ENCODE measurements around the gene PSMD4.

The PSMD4 gene

DNA sequence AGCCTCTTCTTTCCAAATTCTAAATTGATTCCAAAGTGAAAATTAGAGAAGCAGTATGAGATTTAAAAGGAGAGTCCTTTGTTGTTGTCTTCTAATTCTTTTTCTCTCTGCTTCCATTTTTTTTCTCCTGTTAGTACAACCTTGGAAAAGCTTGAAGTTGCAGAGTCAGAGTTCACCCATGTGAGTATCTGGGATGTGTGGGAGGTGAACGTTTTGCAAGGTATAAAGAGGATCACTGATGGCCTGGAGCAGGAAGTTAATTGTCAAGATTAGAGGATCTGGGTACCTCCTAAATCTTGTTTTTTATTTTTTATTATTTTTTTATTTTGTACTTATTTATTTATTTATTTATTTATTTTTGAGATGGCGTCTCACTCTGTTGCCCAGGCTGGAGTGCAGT lies 7.7 kb upstream of the PSMD4 start:
- peaks cover 61% of the 10 kb centered on the region for H3K36me3 ChIP-seq
- TF ChIP-seq, protein P1, sequence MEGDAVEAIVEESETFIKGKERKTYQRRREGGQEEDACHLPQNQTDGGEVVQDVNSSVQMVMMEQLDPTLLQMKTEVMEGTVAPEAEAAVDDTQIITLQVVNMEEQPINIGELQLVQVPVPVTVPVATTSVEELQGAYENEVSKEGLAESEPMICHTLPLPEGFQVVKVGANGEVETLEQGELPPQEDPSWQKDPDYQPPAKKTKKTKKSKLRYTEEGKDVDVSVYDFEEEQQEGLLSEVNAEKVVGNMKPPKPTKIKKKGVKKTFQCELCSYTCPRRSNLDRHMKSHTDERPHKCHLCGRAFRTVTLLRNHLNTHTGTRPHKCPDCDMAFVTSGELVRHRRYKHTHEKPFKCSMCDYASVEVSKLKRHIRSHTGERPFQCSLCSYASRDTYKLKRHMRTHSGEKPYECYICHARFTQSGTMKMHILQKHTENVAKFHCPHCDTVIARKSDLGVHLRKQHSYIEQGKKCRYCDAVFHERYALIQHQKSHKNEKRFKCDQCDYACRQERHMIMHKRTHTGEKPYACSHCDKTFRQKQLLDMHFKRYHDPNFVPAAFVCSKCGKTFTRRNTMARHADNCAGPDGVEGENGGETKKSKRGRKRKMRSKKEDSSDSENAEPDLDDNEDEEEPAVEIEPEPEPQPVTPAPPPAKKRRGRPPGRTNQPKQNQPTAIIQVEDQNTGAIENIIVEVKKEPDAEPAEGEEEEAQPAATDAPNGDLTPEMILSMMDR (IDR thresholded peaks at IDR 0.05; ENCODE audit: low read depth, low read length): no peak
- DNase-seq: no peak

GRCh38 chr1:151251656-151252470 lies 2.7 kb upstream of the PSMD4 start:
- peak; percentile 73 for DNase-seq
- Histone ChIP-seq H3K9me3 (no peaks in the 10 kb centered on the region), H3K36me3 (peaks cover 15% of the 10 kb centered on the region), H3K27me3 (no peaks in the 10 kb centered on the region), H3K4me3 (ENCODE audit: low read depth, low read length) (no peak overlapping the region), H3K4me1 (peaks cover 3% of the 10 kb centered on the region)
- TF ChIP-seq, protein P1 (IDR thresholded peaks at IDR 0.05; ENCODE audit: low read depth, low read length): peak; percentile 94

More for the DNA sequence above, 7.7 kb upstream of the PSMD4 start:
- no peaks in the 10 kb centered on the region for H3K9me3 ChIP-seq
- no peaks in the 10 kb centered on the region for H3K4me1 ChIP-seq
- no peak overlapping the region for H3K4me3 ChIP-seq (ENCODE audit: low read depth, low read length)
- no peaks in the 10 kb centered on the region for H3K27me3 ChIP-seq

DNA sequence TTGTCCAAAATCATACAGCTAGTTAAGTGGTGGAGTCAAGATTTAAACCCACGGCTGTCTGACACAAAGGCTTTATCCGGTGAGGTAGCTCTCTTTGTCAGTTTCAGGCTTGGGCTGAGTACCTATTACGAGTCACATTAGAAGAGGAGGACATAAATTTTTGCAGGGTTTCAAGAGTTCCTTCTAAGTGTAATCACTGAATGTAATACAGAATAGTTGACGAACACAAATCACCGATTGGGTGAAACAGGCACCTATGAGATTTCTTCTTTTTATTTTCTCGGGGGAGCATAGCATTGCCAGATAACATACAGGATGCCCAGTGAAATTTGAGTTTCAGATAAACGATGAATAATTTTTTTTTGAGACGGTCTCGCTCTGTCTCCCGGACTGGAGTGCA lies 847 bp downstream of the PSMD4 start:
- H3K27me3 ChIP-seq: no peaks in the 10 kb centered on the region
- H3K4me1 ChIP-seq: peaks cover 3% of the 10 kb centered on the region
- no peak for DNase-seq
- peak overlapping the region; percentile 99 for H3K4me3 ChIP-seq (ENCODE audit: low read depth, low read length)
- H3K9me3 ChIP-seq: no peaks in the 10 kb centered on the region
- H3K36me3 ChIP-seq: no peaks in the 10 kb centered on the region; the same call in 1 of the 2 replicates
- TF ChIP-seq, protein P1 (IDR thresholded peaks at IDR 0.05; ENCODE audit: low read depth, low read length): no peak

GRCh38 chr1:151259351-151259750 lies 4.8 kb downstream of the PSMD4 start:
- H3K4me3 ChIP-seq (ENCODE audit: low read depth, low read length): no peak overlapping the region
- TF ChIP-seq, protein P1 (IDR thresholded peaks at IDR 0.05; ENCODE audit: low read depth, low read length): no peak
- peaks cover 21% of the 10 kb centered on the region for H3K36me3 ChIP-seq
- no peaks in the 10 kb centered on the region for H3K27me3 ChIP-seq
- no peak for DNase-seq
- H3K4me1 ChIP-seq: peaks cover 3% of the 10 kb centered on the region
- no peaks in the 10 kb centered on the region for H3K9me3 ChIP-seq

DNA sequence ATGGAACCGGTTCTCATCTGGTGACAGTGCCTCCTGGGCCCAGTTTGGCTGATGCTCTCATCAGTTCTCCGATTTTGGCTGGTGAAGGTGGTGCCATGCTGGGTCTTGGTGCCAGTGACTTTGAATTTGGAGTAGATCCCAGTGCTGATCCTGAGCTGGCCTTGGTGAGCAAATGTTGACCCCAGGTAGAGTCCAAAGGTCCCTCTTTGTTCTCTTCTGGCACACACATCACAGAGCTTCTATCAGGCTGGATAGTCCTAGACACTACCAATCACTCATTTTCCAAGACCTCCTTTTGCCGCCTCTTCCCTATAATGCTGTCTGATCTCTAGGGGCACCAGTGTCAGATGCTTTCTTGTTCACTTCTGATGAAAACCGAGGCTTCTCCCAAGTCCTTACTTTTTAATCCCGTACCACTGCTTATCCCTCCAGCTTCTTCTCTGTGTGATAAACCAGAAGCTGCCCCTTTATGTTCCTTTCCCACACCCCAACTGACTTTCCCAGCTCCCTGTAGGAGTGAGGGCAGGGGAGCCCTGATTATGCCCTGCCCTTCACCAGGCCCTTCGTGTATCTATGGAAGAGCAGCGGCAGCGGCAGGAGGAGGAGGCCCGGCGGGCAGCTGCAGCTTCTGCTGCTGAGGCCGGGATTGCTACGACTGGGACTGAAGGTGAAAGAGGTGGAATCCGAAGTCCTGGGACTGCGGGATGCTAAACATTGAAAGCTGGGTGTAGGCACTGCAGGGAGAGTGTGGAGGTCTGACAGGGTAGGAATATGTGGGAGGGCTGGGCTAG lies 11.1 kb downstream of the PSMD4 start:
- Histone ChIP-seq H3K9me3 (no peaks in the 10 kb centered on the region), H3K27me3 (no peaks in the 10 kb centered on the region), H3K4me1 (no peaks in the 10 kb centered on the region), H3K4me3 (ENCODE audit: low read depth, low read length) (no peak overlapping the region), H3K36me3 (peaks cover 54% of the 10 kb centered on the region)
- no peak for DNase-seq
- TF ChIP-seq, protein P1 (IDR thresholded peaks at IDR 0.05; ENCODE audit: low read depth, low read length): no peak
